ENCODE measurements around the gene STARD5.

STARD5 gene

GRCh38 chr15:81309647-81310450 is 14.1 kb downstream of the STARD5 start:
- DNase-seq, result no peak

- DNase-seq, result no peak
Observed at GRCh38 chr15:81308260-81308659, 15.7 kb downstream of the STARD5 start.

- no peak for DNase-seq
Observed at GRCh38 chr15:81304226-81304625, 19.7 kb downstream of the STARD5 start.

- DNase-seq, result no peak
Observed at GRCh38 chr15:81303244-81304225, 20.4 kb downstream of the STARD5 start.

GRCh38 chr15:81302701-81303109 is 21.2 kb downstream of the STARD5 start:
- no peak for DNase-seq

- DNase-seq, result no peak
Observed at GRCh38 chr15:81301815-81302399, 22.0 kb downstream of the STARD5 start.

GRCh38 chr15:81301385-81301784 is 22.6 kb downstream of the STARD5 start:
- DNase-seq, result no peak

GRCh38 chr15:81299630-81300273 is 24.2 kb downstream of the STARD5 start:
- no peak for DNase-seq

GRCh38 chr15:81299156-81299555 is 24.8 kb downstream of the STARD5 start:
- DNase-seq, result no peak

- DNase-seq, result no peak
Observed at GRCh38 chr15:81298611-81299010, 25.3 kb downstream of the STARD5 start.

GRCh38 chr15:81297603-81298575 is 26.1 kb downstream of the STARD5 start:
- DNase-seq, result no peak

- no peak for DNase-seq
Observed at GRCh38 chr15:81297147-81297572, 26.8 kb downstream of the STARD5 start.

- DNase-seq, result no peak
Observed at GRCh38 chr15:81296673-81297072, 27.3 kb downstream of the STARD5 start.

- DNase-seq, result no peak
Observed at GRCh38 chr15:81296186-81296585, 27.8 kb downstream of the STARD5 start.

- no peak for DNase-seq
Observed at GRCh38 chr15:81295486-81296121, 28.3 kb downstream of the STARD5 start.

GRCh38 chr15:81294516-81294880 is 29.4 kb downstream of the STARD5 start:
- DNase-seq, result no peak

- DNase-seq, result no peak
Observed at GRCh38 chr15:81293728-81294515, 30.0 kb downstream of the STARD5 start.

GRCh38 chr15:81292523-81293001 is 31.4 kb downstream of the STARD5 start:
- DNase-seq, result no peak

GRCh38 chr15:81291916-81292522 is 31.9 kb downstream of the STARD5 start:
- no peak for DNase-seq

- DNase-seq, result no peak
Observed at GRCh38 chr15:81289910-81290309, 34.0 kb downstream of the STARD5 start.
